ENCODE measurements around the gene POLG.
A peak's percentile ranks its signal among the peaks of the same experiment; 100 is the strongest.

POLG gene

GRCh38 chr15:89334510-89335297 lies at the start of gene POLG:
Gene POLG, minus strand, starts transcription at chr15:89334824. Its CDS starts 1,070 bp downstream, at chr15:89333754.
- Histone ChIP-seq H3K9me3 (ENCODE audit: control insufficient read depth in 1 of 2, low read length in 2 of 2) (no peaks in the 10 kb centered on the region), H3K36me3 (ENCODE audit: control insufficient read depth in 1 of 2, insufficient read depth in 2 of 2, low read length in 2 of 2) (peaks cover 29% of the 10 kb centered on the region in 2 donors), H3K27ac (ENCODE audit: low read depth, low read length) (peak within 1 kb of the TSS; percentile 99), H3K4me1 (ENCODE audit: control insufficient read depth in 1 of 2, insufficient read depth in 2 of 2, low read length in 2 of 2) (peaks cover 48 to 55% of the 10 kb centered on the region in 2 donors), H3K27me3 (ENCODE audit: control insufficient read depth in 1 of 2, insufficient read depth in 2 of 2, low read length in 2 of 2) (no peaks in the 10 kb centered on the region), H3K4me3 (ENCODE audit: low read depth in 1 of 2, low read length in 2 of 2) (peak within 1 kb of the TSS; percentile 93 to 97), H3K9ac (ENCODE audit: low read depth in 1 of 2, low read length in 2 of 2) (peak within 1 kb of the TSS; percentile 88 to 94)

GRCh38 chr15:89384176-89384604 lies 49.6 kb upstream of the POLG start:
- H3K4me3 ChIP-seq (ENCODE audit: low read depth in 1 of 2, low read length in 2 of 2): no peak overlapping the region
- no peak overlapping the region for H3K9ac ChIP-seq (ENCODE audit: low read depth in 1 of 2, low read length in 2 of 2)
- H3K9me3 ChIP-seq (ENCODE audit: control insufficient read depth in 1 of 2, low read length in 2 of 2): no peaks in the 10 kb centered on the region
- no peaks in the 10 kb centered on the region for H3K4me1 ChIP-seq (ENCODE audit: control insufficient read depth in 1 of 2, insufficient read depth in 2 of 2, low read length in 2 of 2)
- peaks cover 31 to 34% of the 10 kb centered on the region in 2 donors for H3K27me3 ChIP-seq (ENCODE audit: control insufficient read depth in 1 of 2, insufficient read depth in 2 of 2, low read length in 2 of 2)
- no peaks in the 10 kb centered on the region for H3K36me3 ChIP-seq (ENCODE audit: control insufficient read depth in 1 of 2, insufficient read depth in 2 of 2, low read length in 2 of 2)
- no peak overlapping the region for H3K27ac ChIP-seq (ENCODE audit: low read depth, low read length)

GRCh38 chr15:89383365-89384175 lies 48.9 kb upstream of the POLG start:
- no peak overlapping the region for H3K27ac ChIP-seq (ENCODE audit: low read depth, low read length)
- H3K4me3 ChIP-seq (ENCODE audit: low read depth in 1 of 2, low read length in 2 of 2): no peak overlapping the region
- H3K9ac ChIP-seq (ENCODE audit: low read depth in 1 of 2, low read length in 2 of 2): no peak overlapping the region
- peaks cover 36% of the 10 kb centered on the region in 2 donors for H3K27me3 ChIP-seq (ENCODE audit: control insufficient read depth in 1 of 2, insufficient read depth in 2 of 2, low read length in 2 of 2)
- H3K36me3 ChIP-seq (ENCODE audit: control insufficient read depth in 1 of 2, insufficient read depth in 2 of 2, low read length in 2 of 2): no peaks in the 10 kb centered on the region
- peaks cover 0 to 3% of the 10 kb centered on the region in 2 donors for H3K4me1 ChIP-seq (ENCODE audit: control insufficient read depth in 1 of 2, insufficient read depth in 2 of 2, low read length in 2 of 2)
- H3K9me3 ChIP-seq (ENCODE audit: control insufficient read depth in 1 of 2, low read length in 2 of 2): no peaks in the 10 kb centered on the region

GRCh38 chr15:89381888-89382686 lies 47.5 kb upstream of the POLG start:
- H3K4me3 ChIP-seq (ENCODE audit: low read depth in 1 of 2, low read length in 2 of 2): no peak overlapping the region
- H3K9ac ChIP-seq (ENCODE audit: low read depth in 1 of 2, low read length in 2 of 2): no peak overlapping the region
- H3K36me3 ChIP-seq (ENCODE audit: control insufficient read depth in 1 of 2, insufficient read depth in 2 of 2, low read length in 2 of 2): no peaks in the 10 kb centered on the region
- H3K4me1 ChIP-seq (ENCODE audit: control insufficient read depth in 1 of 2, insufficient read depth in 2 of 2, low read length in 2 of 2): peaks cover 0 to 11% of the 10 kb centered on the region in 2 donors
- peaks cover 50 to 51% of the 10 kb centered on the region in 2 donors for H3K27me3 ChIP-seq (ENCODE audit: control insufficient read depth in 1 of 2, insufficient read depth in 2 of 2, low read length in 2 of 2)
- H3K27ac ChIP-seq (ENCODE audit: low read depth, low read length): no peak overlapping the region
- H3K9me3 ChIP-seq (ENCODE audit: control insufficient read depth in 1 of 2, low read length in 2 of 2): no peaks in the 10 kb centered on the region

- Histone ChIP-seq H3K4me1 (ENCODE audit: control insufficient read depth in 1 of 2, insufficient read depth in 2 of 2, low read length in 2 of 2) (peaks cover 0 to 11% of the 10 kb centered on the region in 2 donors), H3K27ac (ENCODE audit: low read depth, low read length) (no peak overlapping the region), H3K9me3 (ENCODE audit: control insufficient read depth in 1 of 2, low read length in 2 of 2) (no peaks in the 10 kb centered on the region), H3K36me3 (ENCODE audit: control insufficient read depth in 1 of 2, insufficient read depth in 2 of 2, low read length in 2 of 2) (no peaks in the 10 kb centered on the region), H3K4me3 (ENCODE audit: low read depth in 1 of 2, low read length in 2 of 2) (no peak overlapping the region), H3K9ac (ENCODE audit: low read depth in 1 of 2, low read length in 2 of 2) (no peak overlapping the region), H3K27me3 (ENCODE audit: control insufficient read depth in 1 of 2, insufficient read depth in 2 of 2, low read length in 2 of 2) (peaks cover 58 to 59% of the 10 kb centered on the region in 2 donors)
Observed at GRCh38 chr15:89381331-89381730, 46.7 kb upstream of the POLG start.

GRCh38 chr15:89379818-89380217 lies 45.2 kb upstream of the POLG start:
- H3K27me3 ChIP-seq (ENCODE audit: control insufficient read depth in 1 of 2, insufficient read depth in 2 of 2, low read length in 2 of 2): peaks cover 71 to 72% of the 10 kb centered on the region in 2 donors
- no peak overlapping the region for H3K4me3 ChIP-seq (ENCODE audit: low read depth in 1 of 2, low read length in 2 of 2)
- no peak overlapping the region for H3K27ac ChIP-seq (ENCODE audit: low read depth, low read length)
- no peaks in the 10 kb centered on the region for H3K36me3 ChIP-seq (ENCODE audit: control insufficient read depth in 1 of 2, insufficient read depth in 2 of 2, low read length in 2 of 2)
- no peak overlapping the region for H3K9ac ChIP-seq (ENCODE audit: low read depth in 1 of 2, low read length in 2 of 2)
- H3K9me3 ChIP-seq (ENCODE audit: control insufficient read depth in 1 of 2, low read length in 2 of 2): no peaks in the 10 kb centered on the region
- H3K4me1 ChIP-seq (ENCODE audit: control insufficient read depth in 1 of 2, insufficient read depth in 2 of 2, low read length in 2 of 2): peaks cover 0 to 11% of the 10 kb centered on the region in 2 donors

GRCh38 chr15:89379251-89379695 lies 44.6 kb upstream of the POLG start:
- H3K36me3 ChIP-seq (ENCODE audit: control insufficient read depth in 1 of 2, insufficient read depth in 2 of 2, low read length in 2 of 2): no peaks in the 10 kb centered on the region
- peak overlapping the region; percentile 12 to 16 for H3K4me3 ChIP-seq (ENCODE audit: low read depth in 1 of 2, low read length in 2 of 2)
- H3K27me3 ChIP-seq (ENCODE audit: control insufficient read depth in 1 of 2, insufficient read depth in 2 of 2, low read length in 2 of 2): peaks cover 76 to 78% of the 10 kb centered on the region in 2 donors
- H3K9ac ChIP-seq (ENCODE audit: low read depth in 1 of 2, low read length in 2 of 2): no peak overlapping the region
- H3K9me3 ChIP-seq (ENCODE audit: control insufficient read depth in 1 of 2, low read length in 2 of 2): no peaks in the 10 kb centered on the region
- peaks cover 0 to 11% of the 10 kb centered on the region in 2 donors for H3K4me1 ChIP-seq (ENCODE audit: control insufficient read depth in 1 of 2, insufficient read depth in 2 of 2, low read length in 2 of 2)
- no peak overlapping the region for H3K27ac ChIP-seq (ENCODE audit: low read depth, low read length)

GRCh38 chr15:89378296-89379151 lies 43.9 kb upstream of the POLG start:
- Histone ChIP-seq H3K4me1 (ENCODE audit: control insufficient read depth in 1 of 2, insufficient read depth in 2 of 2, low read length in 2 of 2) (peaks cover 0 to 11% of the 10 kb centered on the region in 2 donors), H3K9ac (ENCODE audit: low read depth in 1 of 2, low read length in 2 of 2) (no peak overlapping the region), H3K27me3 (ENCODE audit: control insufficient read depth in 1 of 2, insufficient read depth in 2 of 2, low read length in 2 of 2) (peaks cover 84 to 85% of the 10 kb centered on the region in 2 donors), H3K4me3 (ENCODE audit: low read depth in 1 of 2, low read length in 2 of 2) (peak overlapping the region in 1 of 2 donors; percentile 50), H3K27ac (ENCODE audit: low read depth, low read length) (no peak overlapping the region), H3K36me3 (ENCODE audit: control insufficient read depth in 1 of 2, insufficient read depth in 2 of 2, low read length in 2 of 2) (no peaks in the 10 kb centered on the region), H3K9me3 (ENCODE audit: control insufficient read depth in 1 of 2, low read length in 2 of 2) (no peaks in the 10 kb centered on the region)

- H3K9ac ChIP-seq (ENCODE audit: low read depth in 1 of 2, low read length in 2 of 2): no peak overlapping the region
- H3K36me3 ChIP-seq (ENCODE audit: control insufficient read depth in 1 of 2, insufficient read depth in 2 of 2, low read length in 2 of 2): no peaks in the 10 kb centered on the region
- no peaks in the 10 kb centered on the region for H3K9me3 ChIP-seq (ENCODE audit: control insufficient read depth in 1 of 2, low read length in 2 of 2)
- H3K4me1 ChIP-seq (ENCODE audit: control insufficient read depth in 1 of 2, insufficient read depth in 2 of 2, low read length in 2 of 2): peaks cover 0 to 11% of the 10 kb centered on the region in 2 donors
- peak overlapping the region in 1 of 2 donors; percentile 50 for H3K4me3 ChIP-seq (ENCODE audit: low read depth in 1 of 2, low read length in 2 of 2)
- peaks cover 85 to 88% of the 10 kb centered on the region in 2 donors for H3K27me3 ChIP-seq (ENCODE audit: control insufficient read depth in 1 of 2, insufficient read depth in 2 of 2, low read length in 2 of 2)
- H3K27ac ChIP-seq (ENCODE audit: low read depth, low read length): no peak overlapping the region
Observed at GRCh38 chr15:89377842-89378295, 43.2 kb upstream of the POLG start.

Measured in duodenal mucosa (tissue), 2 donors.